Skeletal muscle satellite cell (primary cell): ENCODE data around the gene INPP5A.

ENCODE experiments used
- H3K27me3 ChIP-seq: 2 replicates; pipeline ENCODE4 v1.7.0; 2013; ENCODE audit warnings: low read length; ENCODE audit not compliant: control insufficient read depth, insufficient read depth
- H3K36me3 ChIP-seq: 2 replicates; pipeline ENCODE4 v1.7.0; 2013; ENCODE audit warnings: mild to moderate bottlenecking, control low read depth, low read length; ENCODE audit not compliant: insufficient read depth
- H3K4me1 ChIP-seq: 2 replicates; pipeline ENCODE4 v1.7.0; 2013; ENCODE audit warnings: low read length; ENCODE audit not compliant: control insufficient read depth, insufficient read depth
- H3K4me2 ChIP-seq: 2 replicates; pipeline ENCODE4 v1.7.0; 2013; ENCODE audit warnings: mild to moderate bottlenecking, low read length
- H3K4me3 ChIP-seq: 2 replicates; pipeline ENCODE4 v1.7.0; 2013; ENCODE audit warnings: low read length
- H3K9ac ChIP-seq: 2 replicates; pipeline ENCODE4 v1.7.0; 2013; ENCODE audit warnings: mild to moderate bottlenecking, low read depth, low read length, moderate library complexity
- H3K9me3 ChIP-seq: replicated peaks from 2 replicates; pipeline ENCODE4 v1.7.0; 2013; ENCODE audit warnings: mild to moderate bottlenecking, control low read depth, low read length

The INPP5A gene

DNA sequence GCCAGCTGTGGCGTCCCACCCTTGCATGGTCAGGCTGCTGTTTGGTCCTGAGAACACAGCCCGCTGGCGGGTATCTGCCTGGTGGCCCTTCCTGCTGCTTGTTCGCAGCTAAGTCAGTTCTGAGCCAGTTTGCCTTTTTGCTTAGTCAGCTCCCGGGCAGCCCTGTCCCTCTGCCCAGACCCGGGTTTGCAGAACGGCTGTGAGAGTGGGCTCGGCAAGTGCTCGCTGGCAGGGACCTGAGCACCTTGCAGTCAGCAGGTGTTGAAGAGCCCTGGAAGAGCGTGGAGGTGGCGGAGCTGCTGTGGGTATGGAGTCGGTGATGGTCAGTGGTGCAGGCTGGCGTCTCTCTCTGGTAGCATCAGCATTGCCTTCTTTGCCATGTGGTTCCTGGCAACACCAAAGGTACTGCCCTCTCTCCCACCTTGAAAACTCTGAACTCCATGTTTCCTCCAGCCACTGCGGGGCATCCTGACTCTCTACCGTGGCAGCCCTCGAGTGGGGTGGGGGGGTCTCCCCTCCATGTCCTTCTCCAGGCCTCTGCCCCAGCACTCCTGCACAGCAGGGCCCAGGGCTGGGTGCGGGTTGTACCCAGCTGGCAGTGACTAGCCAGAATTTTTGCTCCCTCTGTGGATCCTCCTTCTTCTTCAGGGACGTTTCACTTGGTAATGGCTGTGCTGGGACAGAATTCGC, 4.6 kb downstream of the INPP5A start:
- H3K9me3 ChIP-seq: no peaks in the 10 kb centered on the region
- no peaks in the 10 kb centered on the region for H3K27me3 ChIP-seq
- H3K4me2 ChIP-seq: no peak overlapping the region
- peaks cover 24% of the 10 kb centered on the region for H3K4me1 ChIP-seq
- H3K36me3 ChIP-seq: no peaks in the 10 kb centered on the region
- H3K9ac ChIP-seq: no peak overlapping the region
- no peak overlapping the region for H3K4me3 ChIP-seq

DNA sequence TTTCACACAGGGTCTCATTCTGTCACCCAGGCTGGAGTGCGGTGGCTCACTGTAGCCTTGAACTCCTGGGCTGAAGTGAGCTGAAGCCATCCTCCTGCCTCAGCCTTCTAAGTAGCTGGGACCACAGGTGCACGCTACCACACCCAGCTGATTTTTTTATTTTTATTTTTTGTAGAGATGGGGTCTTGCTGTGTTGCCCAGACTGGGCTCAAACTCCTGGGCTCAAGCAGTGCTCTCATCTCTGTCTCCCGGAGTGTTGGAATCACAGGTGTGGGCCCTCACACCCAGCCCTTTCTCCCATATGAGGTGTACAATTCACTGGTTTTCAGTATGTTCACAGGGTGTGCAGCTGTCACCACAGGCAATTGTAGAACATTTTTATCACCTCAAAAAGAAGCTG, 5.2 kb downstream of the INPP5A start:
- Histone ChIP-seq H3K36me3 (no peaks in the 10 kb centered on the region), H3K9me3 (no peaks in the 10 kb centered on the region), H3K27me3 (no peaks in the 10 kb centered on the region), H3K4me1 (peaks cover 24% of the 10 kb centered on the region), H3K4me3 (no peak overlapping the region), H3K9ac (no peak overlapping the region), H3K4me2 (no peak overlapping the region)

DNA sequence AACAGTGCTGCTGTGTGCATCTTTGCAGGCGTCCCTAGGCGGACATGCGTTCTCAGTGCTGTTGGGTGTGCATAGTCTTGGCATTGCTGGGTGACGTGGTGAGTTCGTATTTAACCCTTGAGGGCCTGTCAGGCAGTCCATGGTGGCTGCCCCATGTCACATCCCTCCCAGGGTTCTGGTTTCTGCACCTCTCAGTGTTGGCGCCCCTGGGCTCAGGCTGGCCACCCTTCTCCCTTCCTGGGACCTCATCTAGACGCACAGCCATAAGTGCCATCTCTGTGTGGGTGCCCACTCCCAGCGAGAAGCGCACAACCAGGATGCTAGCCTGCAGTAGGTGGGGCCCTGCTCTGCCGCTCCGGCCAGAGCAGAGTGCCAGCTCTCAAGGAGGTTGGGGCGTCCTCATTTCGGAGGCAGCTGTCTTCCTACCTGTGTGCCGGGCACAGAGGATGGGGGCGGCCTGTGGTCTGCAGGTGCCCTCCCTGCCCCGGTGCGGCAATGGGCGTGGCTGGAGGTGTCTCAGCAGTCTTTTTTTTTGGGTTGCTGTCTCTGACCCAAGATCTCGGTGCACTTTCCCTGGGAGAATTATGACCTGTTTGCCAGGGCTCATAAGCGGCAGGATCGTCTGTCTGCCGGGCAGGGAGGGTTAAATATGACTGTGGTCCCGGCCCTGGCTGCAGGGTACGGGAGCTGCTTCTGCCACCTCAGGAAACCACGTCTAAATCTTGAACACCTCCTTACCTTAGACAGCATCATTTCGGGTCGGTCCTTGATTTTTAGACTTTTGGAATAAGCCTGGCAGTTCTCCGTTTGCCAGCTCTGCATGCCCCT, 6.5 kb downstream of the INPP5A start:
- H3K4me1 ChIP-seq: peaks cover 14% of the 10 kb centered on the region
- no peaks in the 10 kb centered on the region for H3K36me3 ChIP-seq
- no peak overlapping the region for H3K9ac ChIP-seq
- H3K27me3 ChIP-seq: no peaks in the 10 kb centered on the region
- no peaks in the 10 kb centered on the region for H3K9me3 ChIP-seq
- no peak overlapping the region for H3K4me3 ChIP-seq
- H3K4me2 ChIP-seq: no peak overlapping the region

DNA sequence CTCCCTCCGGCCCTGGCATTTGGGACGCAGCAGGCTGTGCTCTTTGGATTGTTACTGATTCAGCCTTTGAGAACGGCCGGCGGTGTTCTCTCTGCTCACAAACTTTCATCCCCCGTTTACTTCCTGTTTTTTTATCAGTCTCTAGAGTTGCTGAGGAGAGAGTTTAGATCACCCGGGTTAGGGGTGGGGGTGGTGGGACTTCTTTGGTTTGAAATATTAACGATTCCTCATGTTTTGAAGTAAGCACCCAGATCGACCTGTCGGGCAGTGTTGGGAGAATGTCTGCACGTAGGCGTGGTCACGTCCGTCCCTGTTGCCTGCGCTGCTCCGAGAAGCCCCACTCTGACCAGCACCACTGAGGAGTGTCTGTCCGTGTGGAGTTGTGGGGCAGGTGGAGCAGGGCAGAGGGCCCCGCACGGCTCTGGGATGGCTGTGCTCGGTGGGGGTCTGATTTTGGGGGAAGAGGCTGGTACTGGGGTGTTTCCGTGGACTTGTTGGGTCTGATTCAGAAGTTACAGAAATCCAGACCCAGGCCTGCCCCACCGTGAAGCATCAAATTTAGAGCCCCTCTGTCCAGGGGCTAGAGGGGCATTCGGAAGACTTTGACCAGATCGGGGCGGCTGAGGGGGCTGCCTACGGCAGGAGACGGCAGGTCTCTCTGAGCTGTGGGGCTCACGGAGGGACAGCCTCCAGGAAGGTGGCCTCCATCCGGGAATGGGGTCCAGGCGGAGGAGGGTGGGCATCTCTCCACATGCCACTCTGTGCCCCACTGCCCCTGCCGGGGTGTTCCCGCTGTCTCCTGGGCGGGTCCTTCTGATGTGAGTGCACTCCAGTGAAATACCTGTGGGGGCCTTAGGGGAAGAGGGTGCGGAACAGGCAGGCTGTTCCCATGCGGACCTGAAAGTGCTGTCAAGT, 7.4 kb downstream of the INPP5A start:
- H3K36me3 ChIP-seq: no peaks in the 10 kb centered on the region
- H3K9me3 ChIP-seq: no peaks in the 10 kb centered on the region
- H3K9ac ChIP-seq: no peak overlapping the region
- H3K4me3 ChIP-seq: no peak overlapping the region
- H3K27me3 ChIP-seq: no peaks in the 10 kb centered on the region
- H3K4me2 ChIP-seq: no peak overlapping the region
- peaks cover 6% of the 10 kb centered on the region for H3K4me1 ChIP-seq

DNA sequence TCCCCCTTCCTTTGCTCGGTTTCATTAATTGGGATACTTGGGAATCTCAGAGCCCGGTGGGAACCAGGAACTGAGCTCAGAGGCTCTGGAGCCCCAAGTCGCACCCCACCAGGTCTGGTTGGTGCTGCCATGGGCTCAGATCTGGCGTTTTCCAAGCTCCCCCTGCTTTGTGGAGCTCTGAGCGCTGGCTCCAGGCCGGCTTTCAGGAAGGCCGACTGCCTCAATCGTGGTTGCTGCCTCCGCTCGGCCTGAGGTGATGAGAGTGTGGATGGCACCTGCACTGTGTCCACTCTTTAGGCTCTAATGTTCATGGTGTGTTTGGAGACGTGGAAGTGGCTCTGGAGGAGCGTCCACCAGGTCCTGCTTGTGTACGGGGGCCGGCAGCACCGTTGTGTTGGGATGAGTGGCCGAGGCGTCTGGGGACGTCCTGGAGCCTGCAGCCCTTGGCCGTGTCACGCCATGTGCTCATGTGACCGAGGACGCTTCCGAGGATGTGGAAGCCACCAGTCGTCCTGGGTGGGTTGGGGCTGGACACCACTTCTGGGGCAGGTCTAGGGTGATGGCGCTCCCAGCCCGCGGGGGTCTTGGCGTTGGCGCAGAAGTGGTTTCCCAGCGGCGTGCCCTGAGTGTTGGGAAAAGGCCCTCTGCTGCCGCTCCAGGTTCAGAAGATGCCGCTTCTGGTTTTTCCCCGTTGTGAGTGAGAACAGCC, 8.2 kb downstream of the INPP5A start:
- Histone ChIP-seq H3K9me3 (no peaks in the 10 kb centered on the region), H3K4me2 (no peak overlapping the region), H3K36me3 (no peaks in the 10 kb centered on the region), H3K4me1 (no peaks in the 10 kb centered on the region), H3K27me3 (no peaks in the 10 kb centered on the region), H3K9ac (no peak overlapping the region), H3K4me3 (no peak overlapping the region)

DNA sequence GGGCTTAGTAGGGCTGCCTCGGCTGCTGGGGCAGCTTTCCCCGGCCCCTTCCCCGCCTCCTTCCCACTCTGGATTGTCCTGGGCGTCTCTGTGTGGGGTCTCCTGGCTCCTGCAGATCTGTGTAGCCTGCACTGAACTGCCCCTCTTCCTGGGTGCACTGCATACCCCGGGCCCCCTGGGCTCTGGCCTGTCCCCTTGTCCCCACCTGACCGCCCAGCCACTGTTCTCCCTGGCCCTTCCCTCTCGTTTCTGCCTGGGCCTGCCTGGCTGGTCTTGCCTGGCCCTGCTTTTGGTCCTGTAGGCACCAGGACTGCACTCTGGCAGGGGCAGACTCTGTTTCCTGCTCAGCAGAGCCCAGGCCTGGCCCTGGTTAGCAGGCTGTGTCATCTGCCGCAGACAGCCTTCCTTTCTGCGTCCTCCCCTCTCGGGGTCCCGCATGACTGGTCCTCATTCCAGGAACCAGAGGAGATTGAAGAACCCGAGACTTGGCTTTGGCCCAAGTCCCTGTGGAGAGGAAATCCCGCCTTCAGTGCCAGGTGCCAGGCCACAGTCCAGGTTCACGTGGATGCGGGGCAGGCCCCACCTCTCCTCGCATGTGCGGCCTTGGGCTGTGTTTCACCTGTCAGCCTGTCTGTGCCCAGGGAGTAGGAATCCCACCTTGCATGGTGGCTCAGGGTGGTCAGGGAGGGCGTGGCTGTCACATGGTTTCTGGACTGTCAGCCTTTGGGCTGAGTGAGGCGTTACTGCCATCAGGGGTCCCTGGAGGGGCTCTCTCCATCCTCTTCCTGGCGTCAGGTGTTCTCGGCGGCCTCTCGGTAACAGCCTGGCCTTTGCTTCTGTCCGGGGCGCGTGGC, 9.2 kb downstream of the INPP5A start:
- Histone ChIP-seq H3K9me3 (no peaks in the 10 kb centered on the region), H3K4me1 (no peaks in the 10 kb centered on the region), H3K27me3 (no peaks in the 10 kb centered on the region), H3K4me2 (no peak overlapping the region), H3K36me3 (no peaks in the 10 kb centered on the region), H3K4me3 (no peak overlapping the region), H3K9ac (no peak overlapping the region)

DNA sequence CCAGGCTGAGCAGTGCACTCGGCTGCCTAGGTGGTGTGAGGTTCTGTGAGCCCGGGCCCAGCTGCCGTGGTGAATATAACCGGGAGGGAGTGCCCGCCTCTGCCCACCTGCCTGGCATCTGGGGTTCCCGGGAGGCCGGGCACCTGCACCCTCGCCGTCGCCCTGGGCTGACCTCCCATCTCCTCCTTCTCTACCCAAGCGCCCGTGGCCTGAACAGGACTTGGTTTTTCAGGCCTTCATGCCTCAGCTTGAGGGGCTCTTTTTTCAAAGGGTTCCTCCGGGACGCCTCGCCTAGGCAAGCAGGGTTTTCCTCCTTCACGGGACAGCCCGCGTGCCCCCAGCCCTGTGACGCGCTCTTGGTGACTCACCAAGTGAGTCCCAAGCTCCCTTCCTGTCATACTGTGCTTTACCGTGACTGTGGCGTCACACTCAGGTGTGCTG, 9.9 kb downstream of the INPP5A start:
- H3K4me1 ChIP-seq: no peaks in the 10 kb centered on the region
- H3K27me3 ChIP-seq: no peaks in the 10 kb centered on the region
- no peak overlapping the region for H3K9ac ChIP-seq
- no peak overlapping the region for H3K4me3 ChIP-seq
- H3K4me2 ChIP-seq: no peak overlapping the region
- H3K36me3 ChIP-seq: no peaks in the 10 kb centered on the region
- H3K9me3 ChIP-seq: no peaks in the 10 kb centered on the region

DNA sequence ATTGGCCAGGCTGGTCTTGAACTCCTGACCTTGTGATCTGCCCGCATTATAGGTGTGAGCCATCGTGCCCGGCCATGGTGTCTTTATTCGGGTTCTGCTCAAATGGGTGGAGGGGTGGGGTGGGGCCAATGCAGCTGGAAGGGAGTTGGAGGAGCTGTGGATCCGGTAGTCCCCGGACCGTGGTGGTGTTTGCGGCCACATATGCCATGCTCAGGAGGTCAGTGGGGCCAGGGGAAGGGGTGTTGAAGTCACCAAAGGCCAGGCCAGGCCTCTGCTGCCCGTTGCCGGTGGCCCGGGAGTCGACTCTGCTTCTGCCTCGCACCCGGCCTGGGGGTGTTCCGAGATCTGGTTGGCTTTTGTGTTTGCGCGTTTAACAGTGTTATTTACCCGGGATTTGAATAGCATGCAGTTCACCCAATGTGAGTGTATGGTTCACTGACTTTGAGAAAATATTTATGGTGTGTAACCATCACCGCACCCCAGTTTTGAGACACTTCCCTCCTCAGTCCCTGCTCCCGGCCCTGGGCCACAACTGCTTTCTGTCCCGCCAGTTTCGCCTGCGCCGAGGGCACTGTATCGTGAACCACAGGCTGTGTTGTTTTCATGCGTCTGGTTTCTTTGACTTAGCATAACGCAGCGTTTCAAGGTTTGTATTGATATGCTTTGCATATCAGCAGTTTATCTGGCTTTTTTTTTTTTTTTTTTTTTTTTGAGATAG, 10.7 kb downstream of the INPP5A start:
- Histone ChIP-seq H3K4me1 (no peaks in the 10 kb centered on the region), H3K4me3 (no peak overlapping the region), H3K9me3 (no peaks in the 10 kb centered on the region), H3K9ac (no peak overlapping the region), H3K27me3 (no peaks in the 10 kb centered on the region), H3K4me2 (no peak overlapping the region), H3K36me3 (no peaks in the 10 kb centered on the region)

DNA sequence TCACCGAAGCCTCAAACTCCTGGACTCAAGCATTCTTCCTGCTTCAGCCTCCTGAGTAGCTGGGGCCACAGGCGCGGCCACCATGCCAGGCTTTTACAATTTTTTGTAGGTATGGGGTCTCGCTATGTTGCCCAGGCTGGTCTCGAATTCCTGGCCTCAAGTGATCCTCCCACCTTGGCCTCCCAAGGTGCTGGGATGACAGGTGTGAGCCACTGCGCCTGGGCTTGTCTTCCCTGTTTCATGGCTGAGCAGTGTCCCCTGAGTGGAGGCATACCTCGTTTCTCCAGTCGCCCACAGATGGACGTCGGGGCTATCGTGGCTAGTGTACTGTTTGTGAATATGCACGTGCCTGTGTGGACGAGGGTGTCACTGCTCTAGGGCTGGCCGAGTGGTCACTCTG, 11.3 kb downstream of the INPP5A start:
- Histone ChIP-seq H3K9me3 (no peaks in the 10 kb centered on the region), H3K4me1 (no peaks in the 10 kb centered on the region), H3K9ac (no peak overlapping the region), H3K4me2 (no peak overlapping the region), H3K4me3 (no peak overlapping the region), H3K36me3 (no peaks in the 10 kb centered on the region), H3K27me3 (no peaks in the 10 kb centered on the region)

DNA sequence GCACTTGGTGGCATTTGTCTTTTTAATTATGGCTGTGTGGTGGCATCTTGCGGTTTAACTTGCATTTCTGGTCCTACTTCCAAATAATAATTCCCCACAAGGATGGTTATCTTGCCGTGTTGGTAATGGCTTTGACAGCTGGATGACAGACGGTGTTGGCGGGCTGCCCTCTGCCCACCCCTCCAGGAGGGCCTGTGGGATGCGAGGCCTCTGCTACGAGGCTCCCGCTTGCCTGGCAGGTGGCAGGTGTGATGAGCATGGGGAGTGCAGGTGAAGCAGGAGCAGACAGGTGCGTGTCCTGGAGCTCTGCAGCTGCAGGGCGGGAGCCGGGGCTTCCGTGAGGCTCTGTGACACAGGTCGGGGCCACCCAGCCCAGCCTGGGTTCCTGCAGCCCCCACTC, 11.8 kb downstream of the INPP5A start:
- H3K4me2 ChIP-seq: no peak overlapping the region
- no peaks in the 10 kb centered on the region for H3K9me3 ChIP-seq
- no peak overlapping the region for H3K4me3 ChIP-seq
- H3K36me3 ChIP-seq: no peaks in the 10 kb centered on the region
- H3K27me3 ChIP-seq: no peaks in the 10 kb centered on the region
- H3K9ac ChIP-seq: no peak overlapping the region
- no peaks in the 10 kb centered on the region for H3K4me1 ChIP-seq
